Esophagus muscularis mucosa (tissue), 4 donors: ENCODE measurements around the gene PIK3R2. TPM values are rescaled to one million over a fixed set of nuclear protein-coding genes. Genes with fewer than 3 reads are reported as not detected.

ENCODE experiments used
- DNase-seq: peaks from one replicate; pipeline ENCODE4 v3.0.0-alpha.2; 2017; ENCODE audit errors: extremely low spot score
- H3K27ac ChIP-seq, 4 donors: fragments of 200-600 bp; sonication (generic); replicated peaks in 1 of 4; 1 replicate in 3 of 4; 2 replicates in 1 of 4; pipeline ENCODE4 v1.5.1; 2016 to 2019; ENCODE audit warnings: mild to moderate bottlenecking in 1 of 4
- H3K27me3 ChIP-seq, 4 donors: fragments of 200-600 bp; sonication (generic); one replicate each; pipeline versions ENCODE4 v1.5.1 to v1.6.0; 2016 to 2019
- H3K36me3 ChIP-seq, 4 donors: fragments of 200-600 bp; sonication (generic); one replicate each; pipeline ENCODE4 v1.5.1; 2016 to 2019
- H3K4me1 ChIP-seq, 4 donors: fragments of 200-600 bp; sonication (generic); one replicate each; pipeline ENCODE4 v1.5.1; 2016 to 2019
- H3K4me3 ChIP-seq, 4 donors: fragments of 200-600 bp; sonication (generic); 1 replicate in 2 of 4; 2 replicates in 2 of 4; pipeline ENCODE4 v1.5.1; 2016 to 2019; ENCODE audit warnings: mild to moderate bottlenecking in 4 of 4, moderate library complexity in 1 of 4
- H3K9me3 ChIP-seq, 4 donors: fragments of 200-600 bp; sonication (generic); 1 replicate in 3 of 4; 2 replicates in 1 of 4; pipeline ENCODE4 v1.5.1; 2016 to 2019
- EP300 ChIP-seq: sonication (generic); formaldehyde crosslinking; IDR thresholded peaks from one replicate; pipeline ENCODE4 v1.6.1; 2017; ENCODE audit warnings: antibody characterized with exemption
- POLR2A ChIP-seq: fragments of 450-650 bp; IDR thresholded peaks from one replicate; pipeline ENCODE4 v1.6.1; 2017; ENCODE audit warnings: antibody characterized with exemption, moderate library complexity, mild to moderate bottlenecking, low read depth
- POLR2AphosphoS5 ChIP-seq, 2 donors: sonication (generic); formaldehyde crosslinking; IDR thresholded peaks; one replicate each; pipeline ENCODE4 v1.6.1; 2017; ENCODE audit warnings: antibody characterized with exemption in 2 of 2
- WGBS: methylation state at CpG from one replicate; pipeline ENCODE4 v1.1.5; 2018; 5-methylcytosine and 5-hydroxymethylcytosine counted together
- intact Hi-C: fragments of 100-400 bp; cut with DNase I; formaldehyde crosslinking; loops from one replicate; pipeline ENCODE4 v1.15.1; 2023
- total RNA-seq, 4 donors: library from RNA; depleted of rRNA; stranded (reverse); fragments of >200 nt; gene quantifications; one replicate each; pipeline versions ENCODE4 v1.1.0 to v1.2.1, GENCODE V29; 2016
- TF ChIP-seq, protein P1 (sequence below), 3 experiments: fragments of 200-600 bp in 2 of 3; fragments of 450-650 bp in 1 of 3; sonication (generic) in 2 of 3; IDR thresholded peaks; one replicate each; pipeline ENCODE4 v1.5.1; 2017 to 2019; ENCODE audit warnings: antibody characterized with exemption in 3 of 3, mild to moderate bottlenecking in 2 of 3, moderate library complexity in 1 of 3

The PIK3R2 gene
- total RNA-seq, 4 donors from 2014 or later: 4.2 to 32.2 (median 19.4) TPM

DNA sequence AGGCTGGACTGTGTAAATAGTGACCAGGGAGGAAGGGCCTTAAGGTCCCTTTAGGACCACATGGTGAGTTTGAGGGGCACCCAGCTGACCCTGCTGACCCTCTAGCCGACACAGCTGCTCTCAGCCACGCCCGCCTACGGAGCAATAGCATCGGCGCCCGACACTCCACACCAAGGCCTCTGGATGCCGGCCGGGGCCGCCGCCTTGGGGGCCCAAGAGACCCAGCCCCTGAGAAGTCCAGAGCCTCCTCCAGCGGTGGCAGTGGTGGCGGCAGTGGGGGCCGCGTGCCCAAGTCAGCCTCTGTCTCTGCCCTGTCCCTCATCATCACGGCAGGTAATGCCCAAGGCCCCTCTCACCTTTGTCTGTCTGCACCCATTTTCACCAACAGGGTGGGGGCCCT is 8.6 kb upstream of the PIK3R2 start:
- no peak for DNase-seq
- Histone ChIP-seq H3K4me3 (no peak overlapping the region), H3K27me3 (no peaks in the 10 kb centered on the region), H3K4me1 (no peaks in the 10 kb centered on the region), H3K9me3 (no peaks in the 10 kb centered on the region), H3K36me3 (peaks cover 12 to 93% (median 67%) of the 10 kb centered on the region in 4 donors), H3K27ac (no peak overlapping the region)
- 91% methylated on average over 10 of the region's 16 CpGs for WGBS
- intact Hi-C loops: no loop called here
- TF ChIP-seq POLR2AphosphoS5 (IDR thresholded peaks at IDR 0.05) (no peak), POLR2A (no peak), EP300 (no peak)
- TF ChIP-seq, protein P1, sequence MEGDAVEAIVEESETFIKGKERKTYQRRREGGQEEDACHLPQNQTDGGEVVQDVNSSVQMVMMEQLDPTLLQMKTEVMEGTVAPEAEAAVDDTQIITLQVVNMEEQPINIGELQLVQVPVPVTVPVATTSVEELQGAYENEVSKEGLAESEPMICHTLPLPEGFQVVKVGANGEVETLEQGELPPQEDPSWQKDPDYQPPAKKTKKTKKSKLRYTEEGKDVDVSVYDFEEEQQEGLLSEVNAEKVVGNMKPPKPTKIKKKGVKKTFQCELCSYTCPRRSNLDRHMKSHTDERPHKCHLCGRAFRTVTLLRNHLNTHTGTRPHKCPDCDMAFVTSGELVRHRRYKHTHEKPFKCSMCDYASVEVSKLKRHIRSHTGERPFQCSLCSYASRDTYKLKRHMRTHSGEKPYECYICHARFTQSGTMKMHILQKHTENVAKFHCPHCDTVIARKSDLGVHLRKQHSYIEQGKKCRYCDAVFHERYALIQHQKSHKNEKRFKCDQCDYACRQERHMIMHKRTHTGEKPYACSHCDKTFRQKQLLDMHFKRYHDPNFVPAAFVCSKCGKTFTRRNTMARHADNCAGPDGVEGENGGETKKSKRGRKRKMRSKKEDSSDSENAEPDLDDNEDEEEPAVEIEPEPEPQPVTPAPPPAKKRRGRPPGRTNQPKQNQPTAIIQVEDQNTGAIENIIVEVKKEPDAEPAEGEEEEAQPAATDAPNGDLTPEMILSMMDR (IDR thresholded peaks at IDR 0.05): no peak

DNA sequence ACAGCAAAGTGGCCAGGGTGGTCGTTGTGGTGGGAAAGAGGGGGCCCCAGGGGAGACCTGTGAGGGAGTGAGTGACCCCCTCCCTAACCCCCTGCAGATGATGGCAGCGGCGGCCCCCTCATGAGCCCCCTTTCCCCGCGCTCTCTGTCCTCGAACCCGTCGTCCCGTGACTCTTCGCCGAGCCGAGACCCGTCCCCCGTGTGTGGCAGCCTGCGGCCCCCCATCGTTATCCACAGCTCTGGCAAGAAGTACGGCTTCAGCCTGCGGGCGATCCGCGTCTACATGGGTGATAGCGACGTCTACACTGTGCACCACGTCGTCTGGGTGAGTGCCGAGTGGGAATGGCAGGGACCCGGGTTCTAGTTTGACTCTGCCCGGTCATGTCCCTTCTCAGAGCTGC is 8.1 kb upstream of the PIK3R2 start:
- Histone ChIP-seq H3K27ac (no peak overlapping the region), H3K36me3 (peaks cover 12 to 91% (median 68%) of the 10 kb centered on the region in 4 donors), H3K9me3 (no peaks in the 10 kb centered on the region), H3K4me1 (no peaks in the 10 kb centered on the region), H3K27me3 (no peaks in the 10 kb centered on the region), H3K4me3 (no peak overlapping the region)
- TF ChIP-seq EP300 (no peak), POLR2A (no peak), POLR2AphosphoS5 (IDR thresholded peaks at IDR 0.05) (no peak)
- intact Hi-C loops: no loop called here
- 95% methylated on average over 28 of the region's 28 CpGs for WGBS
- DNase-seq: no peak

DNA sequence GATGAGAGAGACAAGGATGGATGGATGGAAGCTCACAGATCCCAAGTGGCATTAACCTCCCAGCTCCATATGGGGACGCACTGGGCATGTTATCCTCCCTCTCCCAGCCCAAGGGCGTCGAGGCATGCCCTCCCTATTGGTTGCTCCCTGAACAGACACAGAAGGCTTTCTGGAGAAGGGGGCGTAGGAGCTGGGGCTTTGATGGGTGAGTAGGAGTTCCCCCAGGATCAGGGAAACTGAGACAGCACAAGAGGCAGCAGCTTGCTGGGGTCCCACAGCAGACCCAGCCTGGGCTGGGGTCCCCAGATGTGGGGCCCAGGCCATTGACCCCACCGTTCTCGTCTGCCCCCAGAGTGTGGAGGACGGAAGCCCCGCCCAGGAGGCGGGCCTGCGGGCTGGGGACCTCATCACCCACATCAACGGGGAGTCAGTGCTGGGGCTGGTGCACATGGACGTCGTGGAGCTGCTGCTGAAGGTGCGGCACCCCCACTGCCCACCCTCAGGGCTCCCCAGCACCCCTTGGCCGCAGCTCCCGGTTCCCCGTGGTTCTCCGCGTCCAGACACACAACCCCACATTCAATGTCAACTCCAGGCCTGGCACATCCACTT is 7.5 kb upstream of the PIK3R2 start:
- Histone ChIP-seq H3K9me3 (no peaks in the 10 kb centered on the region), H3K27me3 (no peaks in the 10 kb centered on the region), H3K27ac (no peak overlapping the region), H3K4me1 (no peaks in the 10 kb centered on the region), H3K36me3 (peaks cover 12 to 86% (median 64%) of the 10 kb centered on the region in 4 donors), H3K4me3 (no peak overlapping the region)
- no peak for TF ChIP-seq POLR2AphosphoS5 (IDR thresholded peaks at IDR 0.05)
- no peak for TF ChIP-seq POLR2A
- TF ChIP-seq, protein P1 (IDR thresholded peaks at IDR 0.05): no peak
- WGBS: 100% methylated on average over 4 of the region's 19 CpGs
- DNase-seq: no peak
- intact Hi-C loops: no loop called here

DNA sequence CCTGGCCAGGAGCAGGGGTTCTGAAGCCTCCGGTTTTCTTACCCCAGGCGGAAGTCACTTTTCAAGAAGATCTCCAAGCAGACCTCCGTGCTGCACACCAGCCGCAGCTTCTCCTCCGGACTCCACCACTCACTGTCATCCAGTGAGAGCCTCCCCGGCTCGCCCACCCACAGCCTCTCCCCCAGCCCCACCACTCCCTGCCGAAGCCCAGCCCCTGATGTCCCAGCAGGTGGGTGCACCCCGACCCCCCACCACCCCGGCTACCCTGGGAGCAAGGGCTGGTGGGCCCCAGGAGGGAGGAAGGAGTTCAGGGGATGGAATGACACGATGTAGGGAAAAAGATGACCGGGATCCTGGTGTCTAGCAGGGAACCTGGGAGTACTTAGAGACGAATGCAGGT is 5.6 kb upstream of the PIK3R2 start:
- no peaks in the 10 kb centered on the region for H3K9me3 ChIP-seq
- peaks cover 6 to 11% (median 10%) of the 10 kb centered on the region in 4 donors for H3K4me1 ChIP-seq
- H3K27ac ChIP-seq: no peak overlapping the region
- intact Hi-C loops: no loop called here
- peaks cover 12 to 67% (median 51%) of the 10 kb centered on the region in 4 donors for H3K36me3 ChIP-seq
- H3K4me3 ChIP-seq: no peak overlapping the region
- TF ChIP-seq, protein P1 (IDR thresholded peaks at IDR 0.05): no peak
- TF ChIP-seq POLR2A (no peak), EP300 (no peak), POLR2AphosphoS5 (IDR thresholded peaks at IDR 0.05) (no peak)
- H3K27me3 ChIP-seq: no peaks in the 10 kb centered on the region
- DNase-seq: no peak
- WGBS: 93% methylated on average over 11 of the region's 13 CpGs

DNA sequence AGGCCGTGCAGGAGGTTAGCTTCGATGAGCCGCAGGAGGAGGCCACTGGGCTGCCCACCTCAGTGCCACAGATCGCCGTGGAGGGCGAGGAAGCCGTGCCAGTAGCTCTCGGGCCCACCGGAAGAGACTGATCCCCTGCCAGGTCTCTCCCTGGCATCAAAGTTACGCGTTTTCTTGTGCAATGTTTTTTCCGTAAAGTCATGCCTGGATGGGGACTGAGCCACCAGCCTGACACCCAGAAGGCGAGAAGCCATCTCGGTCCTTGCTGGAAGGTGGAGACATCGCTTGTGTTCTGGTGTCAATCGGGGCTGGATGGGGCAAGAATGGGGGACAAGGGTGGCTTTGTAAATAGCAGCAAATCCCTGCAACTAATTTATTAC is 3.4 kb upstream of the PIK3R2 start:
- no peaks in the 10 kb centered on the region for H3K9me3 ChIP-seq
- no peak for DNase-seq
- intact Hi-C loops: no loop called here
- 85% methylated on average over 13 of the region's 16 CpGs for WGBS
- peaks cover 17 to 24% (median 22%) of the 10 kb centered on the region in 4 donors for H3K4me1 ChIP-seq
- no peak overlapping the region for H3K4me3 ChIP-seq
- no peaks in the 10 kb centered on the region for H3K27me3 ChIP-seq
- TF ChIP-seq POLR2A (no peak), EP300 (no peak), POLR2AphosphoS5 (IDR thresholded peaks at IDR 0.05) (no peak)
- TF ChIP-seq, protein P1 (IDR thresholded peaks at IDR 0.05): no peak
- peaks cover under 1 to 45% (median 31%) of the 10 kb centered on the region in 4 donors for H3K36me3 ChIP-seq
- no peak overlapping the region for H3K27ac ChIP-seq
